ENCODE results near the gene LRRC10B.

GRCh38 chr11:61513143-61513765 is 4.7 kb downstream of the LRRC10B start:
- TF ChIP-seq CTCF (IDR thresholded peaks at IDR 0.05) (no peak), POLR2A (IDR thresholded peaks at IDR 0.05) (no peak)

All from uterus (tissue), 2 donors.